ENCODE measurements around the gene MRNIP. TPM values are rescaled to one million over a fixed set of nuclear protein-coding genes. Genes with fewer than 3 reads are reported as not detected.
A peak's percentile ranks its signal among the peaks of the same experiment; 100 is the strongest.

Gene MRNIP
- total and polyA plus RNA-seq, 7 experiments from 2014 or later, result 19.4 to 133 (median 40.2) TPM

DNA sequence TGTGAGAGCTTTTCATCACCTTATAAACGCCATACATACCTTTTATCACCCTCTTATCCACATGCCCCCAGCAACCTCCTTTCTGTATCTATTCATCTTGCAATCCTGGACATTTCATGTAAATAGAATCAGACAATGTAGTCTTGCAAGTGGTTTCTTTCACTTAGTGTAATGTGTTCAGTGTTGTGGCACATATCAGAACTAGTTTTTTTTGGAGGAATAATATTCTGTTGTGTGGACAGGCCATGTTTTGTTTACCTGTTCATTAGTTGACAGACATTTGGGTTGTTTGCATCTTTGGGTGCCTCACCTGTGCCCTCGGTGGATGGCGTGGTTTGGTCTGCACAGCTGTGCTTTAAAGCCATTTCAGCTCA is 36.6 kb downstream of the MRNIP start:
- peak overlapping the region; percentile 79 to 97 (median 94) for H3K27ac Mint-ChIP-seq
- Histone ChIP-seq H3K9me3 (ENCODE audit: control insufficient read depth in 2 of 3, low read length in 3 of 3) (no peaks in the 10 kb centered on the region), H3K36me3 (ENCODE audit: control insufficient read depth in 2 of 3, insufficient read depth in 3 of 3, low read length in 3 of 3) (peaks cover 8 to 46% (median 19%) of the 10 kb centered on the region in 3 experiments), H3K27me3 (ENCODE audit: control insufficient read depth in 2 of 2, insufficient read depth in 2 of 2, low read length in 2 of 2) (no peaks in the 10 kb centered on the region), H3K4me3 (ENCODE audit: low read length) (peak overlapping the region; percentile 87), H3K27ac (ENCODE audit: low read depth, low read length) (peak overlapping the region; percentile 96), H3K4me1 (ENCODE audit: control insufficient read depth in 2 of 2, insufficient read depth in 2 of 2, low read length in 2 of 2) (peaks cover 31 to 36% of the 10 kb centered on the region in 2 donors)
- POLR2A ChIA-PET, result interaction anchor here (0.6 to 10.0 kb wide), 16 partner anchors 8 to 199 kb away, joined by 3 to 136 read pairs (median 3); partner anchors contain the start of genes HNRNPH1, MGAT4B and MRNIP
- no peaks in the 10 kb centered on the region for H3K27me3 Mint-ChIP-seq
- intact Hi-C loops (cut with micrococcal nuclease), result loop anchor here (5.0 to 10.0 kb wide), 3 partner anchors 85 to 267 kb away; partner anchors contain the start of genes RUFY1 (in 1 of the 2) and TBC1D9B (in 1 of the 2)
- CTCF ChIA-PET, result no interaction called here
- ATAC-seq (no peak), DNase-seq (no peak)
- H3K4me1 Mint-ChIP-seq, result peaks cover 30 to 65% (median 47%) of the 10 kb centered on the region in 7 donors
- peaks cover 3 to 16% (median 6%) of the 10 kb centered on the region in 5 donors for H3K36me3 Mint-ChIP-seq
- H3K9me3 Mint-ChIP-seq, result peaks cover 0 to 3% (median 0%) of the 10 kb centered on the region in 11 donors
- peak overlapping the region; percentile 88 to 98 (median 95) for H3K4me3 Mint-ChIP-seq

DNA sequence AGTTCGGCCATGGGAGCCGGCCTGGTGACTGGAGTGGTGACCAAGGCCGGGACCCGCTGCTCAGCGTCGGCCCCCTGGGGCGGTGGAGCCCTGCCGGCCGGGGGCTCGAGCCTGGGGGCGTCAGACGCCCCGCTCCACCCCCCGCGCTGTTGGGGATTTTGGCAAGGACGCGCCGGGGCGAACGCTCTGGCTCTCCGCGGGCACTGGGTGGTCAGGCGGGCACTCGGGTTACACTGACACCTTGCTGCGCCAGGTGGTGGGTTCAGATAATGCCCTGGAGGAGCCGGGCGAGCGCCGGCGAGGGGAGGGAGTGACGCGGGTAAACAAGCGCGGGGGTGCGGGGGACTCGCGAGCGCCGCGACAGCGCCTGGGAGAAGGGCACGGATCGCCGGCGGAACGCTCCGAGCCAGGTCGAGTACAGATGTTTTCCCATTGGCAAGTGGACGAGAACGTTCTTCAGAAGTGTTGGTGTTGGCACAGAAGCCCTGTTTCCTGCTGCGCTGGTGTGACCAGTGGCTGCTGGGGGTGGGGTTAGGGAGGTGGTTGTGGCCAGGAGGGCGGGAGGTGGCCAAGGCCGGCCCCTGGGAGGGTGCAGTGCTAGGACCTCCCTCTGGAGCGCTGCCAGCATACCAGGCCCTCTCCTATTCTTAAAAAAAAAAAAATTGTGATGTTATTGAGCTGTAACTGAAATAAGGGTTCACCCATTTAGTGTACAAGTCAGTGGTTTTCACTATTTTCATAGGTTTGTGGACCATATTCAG is 37.1 kb downstream of the MRNIP start:
- peaks cover 0 to 3% (median 0%) of the 10 kb centered on the region in 11 donors for H3K9me3 Mint-ChIP-seq
- H3K27me3 ChIP-seq (ENCODE audit: control insufficient read depth in 2 of 2, insufficient read depth in 2 of 2, low read length in 2 of 2), result no peaks in the 10 kb centered on the region
- ChIA-PET CTCF (interaction anchor here (2.6 kb wide), 1 partner anchor 19 kb away, joined by 8 read pairs; no protein-coding TSS in a partner anchor), POLR2A (interaction anchor here (0.6 to 10.0 kb wide), 23 partner anchors 9 to 262 kb away, joined by 3 to 136 read pairs (median 3); partner anchors contain the start of genes HNRNPH1, MGAT4B and MRNIP)
- H3K27me3 Mint-ChIP-seq, result no peaks in the 10 kb centered on the region
- no peaks in the 10 kb centered on the region for H3K9me3 ChIP-seq (ENCODE audit: control insufficient read depth in 2 of 3, low read length in 3 of 3)
- H3K27ac Mint-ChIP-seq, result peak overlapping the region; percentile 79 to 97 (median 94)
- peaks cover 8 to 41% (median 14%) of the 10 kb centered on the region in 3 experiments for H3K36me3 ChIP-seq (ENCODE audit: control insufficient read depth in 2 of 3, insufficient read depth in 3 of 3, low read length in 3 of 3)
- peak overlapping the region; percentile 96 for H3K27ac ChIP-seq (ENCODE audit: low read depth, low read length)
- peaks cover 31 to 36% of the 10 kb centered on the region in 2 donors for H3K4me1 ChIP-seq (ENCODE audit: control insufficient read depth in 2 of 2, insufficient read depth in 2 of 2, low read length in 2 of 2)
- intact Hi-C loops (cut with micrococcal nuclease), result loop anchor here (1.0 to 10.0 kb wide), 10 partner anchors 15 to 1401 kb away; partner anchors contain the start of genes MAML1 (in 2 of the 2), TBC1D9B (in 2 of the 2), HNRNPH1 (in 1 of the 2) and MGAT1 (in 1 of the 2)
- peak overlapping the region; percentile 87 for H3K4me3 ChIP-seq (ENCODE audit: low read length)
- peaks cover 30 to 61% (median 42%) of the 10 kb centered on the region in 7 donors for H3K4me1 Mint-ChIP-seq
- H3K36me3 Mint-ChIP-seq, result peaks cover 3 to 10% (median 6%) of the 10 kb centered on the region in 5 donors
- H3K4me3 Mint-ChIP-seq, result peak overlapping the region; percentile 88 to 98 (median 95)
- DNase-seq (peak; percentile 72 to 88 (median 85)), ATAC-seq (peak; percentile 73)

GRCh38 chr5:179820483-179821297 is 37.9 kb downstream of the MRNIP start, which contains the start of gene SQSTM1:
Gene SQSTM1, plus strand, starts transcription at chr5:179820905. Its CDS starts 32 bp downstream, at chr5:179820937.
- H3K4me3 Mint-ChIP-seq, result peak within 1 kb of the TSS; percentile 88 to 98 (median 95)
- Histone ChIP-seq H3K27me3 (ENCODE audit: control insufficient read depth in 2 of 2, insufficient read depth in 2 of 2, low read length in 2 of 2) (no peaks in the 10 kb centered on the region), H3K9me3 (ENCODE audit: control insufficient read depth in 2 of 3, low read length in 3 of 3) (no peaks in the 10 kb centered on the region), H3K4me3 (ENCODE audit: low read length) (peak within 1 kb of the TSS; percentile 87), H3K4me1 (ENCODE audit: control insufficient read depth in 2 of 2, insufficient read depth in 2 of 2, low read length in 2 of 2) (peaks cover 31 to 36% of the 10 kb centered on the region in 2 donors), H3K27ac (ENCODE audit: low read depth, low read length) (peak within 1 kb of the TSS; percentile 96), H3K36me3 (ENCODE audit: control insufficient read depth in 2 of 3, insufficient read depth in 3 of 3, low read length in 3 of 3) (peaks cover 7 to 33% (median 11%) of the 10 kb centered on the region in 3 experiments)
- DNase-seq, result peak; percentile 66 to 91 (median 81)
- intact Hi-C loops (cut with micrococcal nuclease), result loop anchor here (1.0 to 10.0 kb wide), 13 partner anchors 9 to 1402 kb away; partner anchors contain the start of genes HNRNPH1 (in 2 of the 2), MAML1 (in 2 of the 2), MRNIP (in 2 of the 2) and TBC1D9B (in 2 of the 2)
- peaks cover 0 to 2% (median 0%) of the 10 kb centered on the region in 5 donors for H3K27me3 Mint-ChIP-seq
- CTCF ChIA-PET, result interaction anchor here (0.5 to 2.6 kb wide), 2 partner anchors 18 to 650 kb away, joined by 3 to 8 read pairs; no protein-coding TSS in a partner anchor
- POLR2A ChIA-PET, result interaction anchor here (0.7 to 10.0 kb wide), 18 partner anchors 9 to 261 kb away, joined by 3 to 136 read pairs (median 4); partner anchors contain the start of genes HNRNPH1, MGAT4B and MRNIP
- H3K36me3 Mint-ChIP-seq, result peaks cover 3 to 14% (median 6%) of the 10 kb centered on the region in 5 donors
- peak within 1 kb of the TSS; percentile 79 to 97 (median 94) for H3K27ac Mint-ChIP-seq
- peaks cover 0 to 3% (median 0%) of the 10 kb centered on the region in 11 donors for H3K9me3 Mint-ChIP-seq
- peaks cover 30 to 64% (median 46%) of the 10 kb centered on the region in 7 donors for H3K4me1 Mint-ChIP-seq
- peak; percentile 70 for ATAC-seq

DNA sequence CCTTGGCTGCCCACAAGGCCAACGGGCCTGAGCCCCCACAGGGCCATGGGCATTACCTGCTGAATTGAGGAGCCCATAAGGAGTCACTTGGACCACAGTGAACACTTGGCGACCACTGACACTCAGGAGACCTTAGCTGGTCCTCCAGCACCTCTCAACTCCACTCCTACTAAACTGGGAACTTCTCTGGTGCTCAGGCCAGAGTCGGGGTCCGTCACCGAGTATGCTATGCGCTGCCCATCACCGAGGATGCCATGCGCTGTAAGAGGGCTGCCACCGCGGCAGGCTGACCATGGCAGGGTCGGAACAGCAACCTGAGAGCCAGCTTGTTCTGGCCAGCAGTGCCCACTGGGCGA is 38.5 kb downstream of the MRNIP start:
- peak overlapping the region; percentile 78 to 96 (median 81) for H3K4me3 Mint-ChIP-seq
- H3K4me3 ChIP-seq (ENCODE audit: low read length), result peak overlapping the region; percentile 87
- H3K9me3 ChIP-seq (ENCODE audit: control insufficient read depth in 2 of 3, low read length in 3 of 3), result no peaks in the 10 kb centered on the region
- H3K27ac Mint-ChIP-seq, result peak overlapping the region; percentile 62 to 91 (median 83)
- ChIA-PET POLR2A (interaction anchor here (0.7 to 10.0 kb wide), 20 partner anchors 9 to 261 kb away, joined by 3 to 136 read pairs (median 4); partner anchors contain the start of genes HNRNPH1, MGAT4B and MRNIP), CTCF (interaction anchor here (0.5 to 2.6 kb wide), 2 partner anchors 18 to 651 kb away, joined by 3 to 8 read pairs; no protein-coding TSS in a partner anchor)
- peaks cover 31 to 36% of the 10 kb centered on the region in 2 donors for H3K4me1 ChIP-seq (ENCODE audit: control insufficient read depth in 2 of 2, insufficient read depth in 2 of 2, low read length in 2 of 2)
- H3K9me3 Mint-ChIP-seq, result peaks cover 0 to 3% (median 0%) of the 10 kb centered on the region in 11 donors
- peaks cover 30 to 63% (median 47%) of the 10 kb centered on the region in 7 donors for H3K4me1 Mint-ChIP-seq
- intact Hi-C loops (cut with micrococcal nuclease), result loop anchor here (1.0 to 10.0 kb wide), 10 partner anchors 9 to 1403 kb away; partner anchors contain the start of genes HNRNPH1 (in 1 of the 2), MGAT1 (in 1 of the 2), MGAT4B (in 1 of the 2) and MRNIP (in 1 of the 2)
- DNase-seq (no peak), ATAC-seq (no peak)
- peaks cover 1 to 27% (median 5%) of the 10 kb centered on the region in 3 experiments for H3K36me3 ChIP-seq (ENCODE audit: control insufficient read depth in 2 of 3, insufficient read depth in 3 of 3, low read length in 3 of 3)
- peaks cover 0 to 3% (median 0%) of the 10 kb centered on the region in 5 donors for H3K27me3 Mint-ChIP-seq
- no peaks in the 10 kb centered on the region for H3K27me3 ChIP-seq (ENCODE audit: control insufficient read depth in 2 of 2, insufficient read depth in 2 of 2, low read length in 2 of 2)
- peaks cover 3 to 13% (median 4%) of the 10 kb centered on the region in 5 donors for H3K36me3 Mint-ChIP-seq
- peak overlapping the region; percentile 96 for H3K27ac ChIP-seq (ENCODE audit: low read depth, low read length)

DNA sequence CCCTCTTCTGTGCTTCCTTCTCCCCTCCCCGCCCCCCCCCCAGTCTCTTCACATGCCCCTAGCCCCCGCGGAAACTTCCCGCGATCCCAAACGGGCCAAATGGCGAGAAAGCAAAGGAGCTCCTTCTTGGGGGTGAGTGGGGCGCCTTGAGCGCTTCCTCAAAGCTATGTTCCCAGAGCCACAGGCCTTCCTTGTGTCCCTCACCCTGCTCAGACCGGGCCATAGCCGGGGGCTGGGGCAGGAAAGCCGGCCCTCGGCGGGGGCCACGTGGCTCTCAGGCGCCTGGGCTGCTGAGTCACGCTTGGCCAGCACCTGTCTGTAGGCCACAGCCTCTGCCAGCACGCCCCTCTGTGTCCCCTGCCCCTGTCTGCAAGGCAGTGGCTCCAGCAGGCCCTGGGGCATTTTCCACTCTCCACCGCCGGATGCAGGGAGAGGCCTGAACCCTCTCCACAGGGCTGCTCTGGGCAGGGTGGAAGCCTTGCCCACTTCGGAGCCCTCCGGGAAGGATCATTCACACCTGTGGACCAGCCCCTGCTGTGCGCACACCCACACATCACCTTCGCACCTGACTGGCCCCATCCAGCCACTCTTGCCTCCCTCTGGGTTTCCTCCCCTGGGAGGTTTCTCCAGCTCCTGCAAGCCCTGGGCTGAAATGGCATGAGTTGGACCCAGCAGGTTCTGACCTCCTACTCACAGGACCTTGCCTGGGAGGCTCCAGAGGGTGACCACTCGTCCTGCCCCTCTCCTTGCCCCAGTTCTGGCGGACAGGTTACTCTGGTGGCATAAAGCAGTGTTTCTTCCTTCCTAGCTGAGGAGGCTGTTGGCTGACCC is 39.1 kb downstream of the MRNIP start:
- Mint-ChIP-seq H3K4me3 (peak overlapping the region; percentile 78 to 96 (median 81)), H3K27me3 (peaks cover 0 to 3% (median 0%) of the 10 kb centered on the region in 5 donors), H3K36me3 (peaks cover 0 to 12% (median under 1%) of the 10 kb centered on the region in 5 donors), H3K27ac (peak overlapping the region; percentile 62 to 91 (median 83)), H3K4me1 (peaks cover 30 to 57% (median 43%) of the 10 kb centered on the region in 7 donors), H3K9me3 (peaks cover 0 to 3% (median 0%) of the 10 kb centered on the region in 11 donors)
- ChIA-PET POLR2A (interaction anchor here (0.5 to 10.0 kb wide), 18 partner anchors 8 to 196 kb away, joined by 3 to 136 read pairs (median 4); partner anchors contain the start of genes HNRNPH1, MAML1, MGAT4B and MRNIP), CTCF (interaction anchor here (2.6 kb wide), 1 partner anchor 17 kb away, joined by 8 read pairs; no protein-coding TSS in a partner anchor)
- ATAC-seq (peak; percentile 3), DNase-seq (peak in 3 of 9 donors; percentile 36 to 66 (median 39))
- intact Hi-C loops (cut with micrococcal nuclease), result loop anchor here (1.0 to 10.0 kb wide), 14 partner anchors 8 to 1615 kb away; partner anchors contain the start of genes CANX (in 1 of the 2), HNRNPAB (in 1 of the 2), HNRNPH1 (in 1 of the 2) and MAPK9 (in 1 of the 2)
- Histone ChIP-seq H3K4me3 (ENCODE audit: low read length) (peak overlapping the region; percentile 87), H3K9me3 (ENCODE audit: control insufficient read depth in 2 of 3, low read length in 3 of 3) (no peaks in the 10 kb centered on the region), H3K4me1 (ENCODE audit: control insufficient read depth in 2 of 2, insufficient read depth in 2 of 2, low read length in 2 of 2) (peaks cover 31 to 36% of the 10 kb centered on the region in 2 donors), H3K36me3 (ENCODE audit: control insufficient read depth in 2 of 3, insufficient read depth in 3 of 3, low read length in 3 of 3) (peaks cover 0 to 21% (median 5%) of the 10 kb centered on the region in 3 experiments), H3K27me3 (ENCODE audit: control insufficient read depth in 2 of 2, insufficient read depth in 2 of 2, low read length in 2 of 2) (no peaks in the 10 kb centered on the region), H3K27ac (ENCODE audit: low read depth, low read length) (peak overlapping the region; percentile 96)

All from naive thymus-derived CD4-positive, alpha-beta T cell (primary cell).